B cell (primary cell): ENCODE measurements around the gene STYXL1. TPM values are rescaled to one million over a fixed set of nuclear protein-coding genes. Genes with fewer than 3 reads are reported as not detected.

Experiments
- ATAC-seq: fragments of 200-7000 bp; cut with Tn5 transposase; one replicate; pipeline ENCODE4 v1.10.0; 2021; ENCODE audit warnings: low read depth, mild to moderate bottlenecking, moderate number of reproducible peaks, moderate library complexity
- CTCF ChIA-PET: fragments of 350-600 bp; sonication (Branson Sonifier 250); formaldehyde crosslinking; loops from one replicate; lab custom pipeline; 2021; ENCODE audit warnings: antibody characterized with exemption, inconsistent platforms; lab: Charles Lee
- POLR2A ChIA-PET: fragments of 350-600 bp; sonication (Branson Sonifier 250); formaldehyde crosslinking; loops from one replicate; lab custom pipeline; 2021; ENCODE audit warnings: antibody characterized with exemption; lab: Charles Lee
- DNase-seq: peaks from one replicate; pipeline ENCODE4 v3.0.0; 2013
- H2AFZ ChIP-seq: 2 replicates; pipeline ENCODE4 v1.6.1; 2012; ENCODE audit warnings: mild to moderate bottlenecking, low read depth, low read length; ENCODE audit not compliant: insufficient read depth, poor library complexity, severe bottlenecking
- H3K27ac ChIP-seq, 2 donors: 1 replicate in 1 of 2; 2 replicates in 1 of 2; pipeline ENCODE4 v1.5.1; 2012 to 2013; ENCODE audit warnings: low read length in 2 of 2, mild to moderate bottlenecking in 2 of 2, moderate library complexity in 1 of 2
- H3K27me3 ChIP-seq, 4 experiments: fragments of 200-600 bp in 1 of 4; sonication (generic) in 1 of 4; replicated peaks in 1 of 4; 1 replicate in 2 of 4; 2 replicates in 2 of 4; pipeline versions ENCODE4 v1.6.1 to v1.7.0; 2013 to 2016; ENCODE audit warnings: low read length in 3 of 4, mild to moderate bottlenecking in 2 of 4, mixed read lengths in 1 of 4, moderate library complexity in 1 of 4; ENCODE audit not compliant: insufficient read depth in 4 of 4, control insufficient read depth in 3 of 4; ENCODE audit errors: control extremely low read depth in 1 of 4
- H3K36me3 ChIP-seq, 2 experiments: replicated peaks in 1 of 2; 1 replicate in 1 of 2; 2 replicates in 1 of 2; pipeline versions ENCODE4 v1.6.1 to v1.7.1; 2013; ENCODE audit warnings: low read length in 1 of 2; ENCODE audit not compliant: insufficient read depth in 2 of 2, control insufficient read depth in 1 of 2; ENCODE audit errors: control extremely low read depth in 1 of 2, extremely low read depth in 1 of 2
- H3K4me1 ChIP-seq, 2 donors: fragments of 200-600 bp in 1 of 2; sonication (generic) in 1 of 2; 1 replicate in 1 of 2; 2 replicates in 1 of 2; pipeline versions ENCODE4 v1.5.1 to v1.6.1; 2013 to 2017; ENCODE audit warnings: low read length in 2 of 2; ENCODE audit not compliant: control insufficient read depth in 2 of 2, insufficient read depth in 2 of 2
- H3K4me2 ChIP-seq: replicated peaks from 2 replicates; pipeline ENCODE3; 2012; ENCODE audit warnings: mild to moderate bottlenecking, low read depth, low read length; ENCODE audit not compliant: poor library complexity, severe bottlenecking
- H3K4me3 ChIP-seq, 5 experiments: fragments of 200-600 bp in 1 of 5; sonication (generic) in 1 of 5; 1 replicate in 3 of 5; 2 replicates in 2 of 5; pipeline versions ENCODE4 v1.5.1 to v1.7.0; 2011 to 2016; ENCODE audit warnings: low read length in 4 of 5, mild to moderate bottlenecking in 4 of 5, low read depth in 2 of 5, control low read depth in 1 of 5, moderate library complexity in 1 of 5; ENCODE audit not compliant: insufficient read depth in 1 of 5; ENCODE audit errors: control extremely low read depth in 1 of 5, extremely low read depth in 1 of 5
- H3K79me2 ChIP-seq: fragments of 200-600 bp; sonication (generic); one replicate; pipeline ENCODE4 v1.6.0; 2016; ENCODE audit warnings: low read length; ENCODE audit not compliant: control insufficient read depth, insufficient read depth
- H3K9ac ChIP-seq: fragments of 200-600 bp; sonication (generic); 2 replicates; pipeline ENCODE4 v1.6.1; 2017; ENCODE audit warnings: mild to moderate bottlenecking, low read length, moderate library complexity
- H3K9me3 ChIP-seq, 3 donors: one replicate each; pipeline versions ENCODE4 v1.6.1 to v1.7.1; 2013; ENCODE audit warnings: low read length in 2 of 3; ENCODE audit not compliant: control insufficient read depth in 2 of 3, insufficient read depth in 1 of 3; ENCODE audit errors: control extremely low read depth in 1 of 3
- H4K20me1 ChIP-seq: 2 replicates; pipeline ENCODE4 v1.6.0; 2012; ENCODE audit warnings: mild to moderate bottlenecking, low read length; ENCODE audit not compliant: insufficient read depth, control insufficient read depth, poor library complexity, severe bottlenecking
- H3K27ac Mint-ChIP-seq: one replicate; pipeline ENCODE4 v1.8.0; 2021; ENCODE audit warnings: mixed read lengths
- H3K27me3 Mint-ChIP-seq: one replicate; pipeline ENCODE4 v1.8.0; 2021; ENCODE audit warnings: mixed read lengths
- H3K4me1 Mint-ChIP-seq: one replicate; pipeline ENCODE4 v1.8.0; 2021; ENCODE audit warnings: mixed read lengths
- H3K4me3 Mint-ChIP-seq: one replicate; pipeline ENCODE4 v1.8.0; 2021; ENCODE audit warnings: mixed read lengths
- H3K9me3 Mint-ChIP-seq: one replicate; pipeline ENCODE4 v1.8.0; 2022; ENCODE audit warnings: mixed read lengths; ENCODE audit not compliant: insufficient read depth
- CTCF ChIP-seq: fragments of 200-600 bp; IDR thresholded peaks from one replicate; pipeline ENCODE4 v1.8.0; 2022; ENCODE audit warnings: antibody characterized with exemption, mild to moderate bottlenecking
- EZH2 ChIP-seq: IDR thresholded peaks from 2 replicates; pipeline ENCODE4 v1.6.1; 2012; ENCODE audit warnings: borderline replicate concordance, low read depth, mild to moderate bottlenecking, moderate library complexity, low read length; ENCODE audit not compliant: insufficient read depth, poor library complexity, severe bottlenecking
- WGBS: methylation state at CpG from one replicate; pipeline ENCODE4 v1.1.5; 2013; ENCODE audit warnings: missing lambda C conversion rate; ENCODE audit not compliant: insufficient coverage; 5-methylcytosine and 5-hydroxymethylcytosine counted together
- intact Hi-C: fragments of 100-400 bp; cut with micrococcal nuclease; formaldehyde crosslinking; loops from one replicate; pipeline ENCODE4 v1.10.0; 2022
- polyA plus RNA-seq: library from polyadenylated mRNA; depleted of rRNA; stranded (reverse); fragments of >200 nt; gene quantifications from 2 replicates; pipeline ENCODE4 v1.2.3, GENCODE V29; 2012
- total RNA-seq, 2 donors: library from RNA; stranded (reverse); fragments of 120-200 nt in 1 of 2; gene quantifications; 1 replicate in 1 of 2; 2 replicates in 1 of 2; pipeline versions ENCODE4 v1.2.3 to v1.2.4, GENCODE V29; 2013 to 2022

STYXL1 gene
- total and polyA plus RNA-seq, 2 donors (not counting 1 experiment from before 2014, with no cell fraction given): 15.2 to 29.3 TPM

- POLR2A ChIA-PET: no interaction called here
- H3K27ac Mint-ChIP-seq: no peak overlapping the region
These were observed 78.6 kb downstream of the STYXL1 start for GRCh38 chr7:75969182-75969581.

GRCh38 chr7:75968561-75969001 lies 79.2 kb downstream of the STYXL1 start:
- ChIA-PET POLR2A (no interaction called here), CTCF (no interaction called here)
- Histone ChIP-seq H3K4me2 (no peak overlapping the region), H3K4me3 (no peak overlapping the region), H3K9ac (no peak overlapping the region), H3K27ac (no peak overlapping the region), H4K20me1 (no peaks in the 10 kb centered on the region), H3K36me3 (peaks cover 0 to 13% of the 10 kb centered on the region in 2 experiments), H3K9me3 (no peaks in the 10 kb centered on the region), H3K79me2 (no peaks in the 10 kb centered on the region), H2AFZ (no peak overlapping the region), H3K27me3 (no peaks in the 10 kb centered on the region), H3K4me1 (no peaks in the 10 kb centered on the region)
- H3K4me1 Mint-ChIP-seq: no peaks in the 10 kb centered on the region
- H3K27me3 Mint-ChIP-seq: no peaks in the 10 kb centered on the region
- intact Hi-C loops: no loop called here
- no peak for ATAC-seq
- no peak overlapping the region for H3K27ac Mint-ChIP-seq
- H3K9me3 Mint-ChIP-seq: no peaks in the 10 kb centered on the region
- no peak overlapping the region for H3K4me3 Mint-ChIP-seq
- no peak for TF ChIP-seq CTCF
- TF ChIP-seq EZH2: no peak
- 97% methylated on average over 11 of the region's 12 CpGs for WGBS
- no peak for DNase-seq

More at GRCh38 chr7:75969182-75969581, 78.6 kb downstream of the STYXL1 start:
- no peak overlapping the region for H3K4me3 ChIP-seq
- intact Hi-C loops: no loop called here
- Mint-ChIP-seq H3K27me3 (no peaks in the 10 kb centered on the region), H3K9me3 (no peaks in the 10 kb centered on the region), H3K4me3 (no peak overlapping the region), H3K4me1 (no peaks in the 10 kb centered on the region)
- ATAC-seq (no peak), DNase-seq (no peak)
- 96% methylated on average over 11 of the region's 13 CpGs for WGBS
- H3K36me3 ChIP-seq: peaks cover 0 to 13% of the 10 kb centered on the region in 2 experiments
- no peak overlapping the region for H3K27ac ChIP-seq
- no peaks in the 10 kb centered on the region for H3K4me1 ChIP-seq
- no peaks in the 10 kb centered on the region for H3K9me3 ChIP-seq
- TF ChIP-seq EZH2: no peak
- no peak for TF ChIP-seq CTCF
- no peak overlapping the region for H3K4me2 ChIP-seq
- H2AFZ ChIP-seq: no peak overlapping the region
- CTCF ChIA-PET: no interaction called here
- no peaks in the 10 kb centered on the region for H4K20me1 ChIP-seq
- H3K27me3 ChIP-seq: no peaks in the 10 kb centered on the region
- H3K79me2 ChIP-seq: no peaks in the 10 kb centered on the region
- no peak overlapping the region for H3K9ac ChIP-seq
